HG02852 (cell line): ENCODE measurements around the gene PCP4L1.
A peak's percentile ranks its signal among the peaks of the same experiment; 100 is the strongest.
"Not testable (repeated sequence)": the region's sequence is repeated elsewhere in the genome, so short reads cannot be mapped to it uniquely, and the experiment has no call there.

ENCODE experiments used
- ATAC-seq: cut with Tn5 transposase; IDR thresholded peaks from one replicate; pipeline ENCODE4 v1.9.1; 2021; ENCODE audit warnings: mild to moderate bottlenecking, moderate library complexity; ENCODE audit not compliant: unreplicated experiment

PCP4L1 gene

DNA sequence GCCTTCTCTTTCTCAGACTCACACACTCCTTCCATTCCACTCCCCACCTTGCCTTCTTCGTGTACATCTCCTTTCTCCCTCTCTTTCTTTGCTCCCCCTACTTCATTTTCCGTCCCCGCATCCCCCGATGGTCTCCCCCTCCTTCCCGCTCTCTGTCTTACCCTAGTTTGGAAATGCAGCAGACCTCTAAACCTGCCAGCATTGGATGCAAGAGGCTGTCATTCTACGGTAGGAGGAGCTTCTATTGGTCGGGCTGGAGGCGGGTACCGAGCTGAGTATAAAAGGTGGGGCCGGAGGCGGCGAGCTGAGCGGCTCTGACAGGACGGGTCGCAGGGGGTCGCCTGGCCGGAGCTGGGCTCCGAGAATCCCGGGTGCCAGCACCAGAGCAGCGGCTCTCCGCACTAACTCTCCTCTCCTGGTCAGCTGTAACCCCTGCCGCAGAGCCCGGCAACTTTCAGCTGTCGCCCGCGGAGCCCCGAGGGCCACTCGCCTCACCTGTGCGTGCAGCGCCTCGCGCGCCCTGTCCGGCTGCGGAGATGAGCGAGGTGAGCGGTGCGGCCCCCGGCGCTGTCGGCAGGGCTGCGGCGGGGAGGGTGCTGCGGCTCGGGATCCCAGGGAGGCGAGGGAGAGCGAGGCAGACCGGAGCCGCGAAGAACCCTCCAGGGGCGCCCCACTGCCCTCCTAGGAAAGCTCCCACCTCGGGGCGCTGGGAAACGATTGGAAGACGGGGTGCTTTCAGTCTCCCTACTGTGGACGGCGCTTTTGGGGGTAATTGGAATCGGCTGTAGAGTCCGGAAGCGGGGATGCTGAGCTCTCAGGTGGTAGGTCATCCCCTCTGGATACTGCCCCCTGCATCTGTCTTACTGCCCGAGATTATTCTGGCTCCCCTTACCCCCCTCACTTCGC lies at the start of gene PCP4L1:
Gene PCP4L1, plus strand, starts transcription at position 307 of the 906 bp plus-strand sequence. Its CDS starts 230 bp downstream, at position 537.
- ATAC-seq: no peak

DNA sequence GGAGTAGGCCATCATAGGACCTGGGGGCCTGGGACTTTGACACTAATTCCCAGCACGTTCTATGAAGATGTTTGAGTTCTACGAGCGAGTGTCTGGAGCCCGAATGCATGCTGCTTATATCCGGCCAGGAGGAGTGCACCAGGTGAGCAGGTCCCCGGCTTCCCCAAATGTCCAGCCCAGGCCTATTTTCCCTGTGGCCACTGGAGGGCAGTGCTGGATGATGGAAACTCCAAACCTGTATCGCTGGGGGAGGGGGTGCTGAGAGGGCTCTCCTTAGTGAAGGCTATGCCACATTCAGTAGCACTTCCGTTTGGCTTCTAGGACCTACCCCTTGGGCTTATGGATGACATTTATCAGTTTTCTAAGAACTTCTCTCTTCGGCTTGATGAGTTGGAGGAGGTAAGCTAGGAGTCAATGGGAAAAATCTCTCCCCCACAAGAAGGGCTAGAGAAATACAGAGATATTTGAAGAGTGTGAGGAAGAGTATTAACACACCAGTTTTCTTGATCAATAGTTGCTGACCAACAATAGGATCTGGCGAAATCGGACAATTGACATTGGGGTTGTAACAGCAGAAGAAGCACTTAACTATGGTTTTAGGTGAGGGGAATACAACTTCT lies 48.6 kb upstream of the PCP4L1 start:
- no peak for ATAC-seq

GRCh38 chr1:161214369-161214768 lies 44.2 kb upstream of the PCP4L1 start:
- ATAC-seq: no peak

GRCh38 chr1:161215076-161215475 lies 43.5 kb upstream of the PCP4L1 start, which contains the start of gene FCER1G:
Gene FCER1G, plus strand, starts transcription at chr1:161215295. Its CDS starts 27 bp downstream, at chr1:161215322.
- ATAC-seq: no peak

- ATAC-seq: peak; percentile 90
Measured at GRCh38 chr1:161216945-161217712, 41.4 kb upstream of the PCP4L1 start.

- ATAC-seq: no peak
Measured at GRCh38 chr1:161217831-161218230, 40.7 kb upstream of the PCP4L1 start.

GRCh38 chr1:161218301-161219077 lies 40.1 kb upstream of the PCP4L1 start:
- no peak for ATAC-seq

- no peak for ATAC-seq
Measured at GRCh38 chr1:161219078-161219892, 39.3 kb upstream of the PCP4L1 start.

DNA sequence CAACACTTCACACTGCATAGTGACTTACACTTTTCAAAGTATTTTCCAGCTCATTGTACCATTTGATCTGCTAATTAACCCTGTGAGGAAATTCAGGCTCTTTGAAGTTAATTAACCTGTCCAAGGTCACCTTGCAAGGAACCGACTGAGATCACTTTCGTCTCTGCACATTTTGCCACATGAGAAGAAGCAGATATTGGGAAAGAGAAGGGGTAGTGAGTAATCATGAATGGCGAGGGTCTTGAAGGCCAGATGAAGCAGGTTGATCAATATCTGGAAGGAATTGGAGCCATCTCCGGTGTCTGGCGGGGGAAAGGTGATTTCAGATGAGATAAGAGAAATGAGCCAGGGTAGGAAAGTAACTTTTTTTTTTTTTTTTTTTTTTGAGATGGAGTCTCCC lies 38.5 kb upstream of the PCP4L1 start:
- ATAC-seq: no peak

DNA sequence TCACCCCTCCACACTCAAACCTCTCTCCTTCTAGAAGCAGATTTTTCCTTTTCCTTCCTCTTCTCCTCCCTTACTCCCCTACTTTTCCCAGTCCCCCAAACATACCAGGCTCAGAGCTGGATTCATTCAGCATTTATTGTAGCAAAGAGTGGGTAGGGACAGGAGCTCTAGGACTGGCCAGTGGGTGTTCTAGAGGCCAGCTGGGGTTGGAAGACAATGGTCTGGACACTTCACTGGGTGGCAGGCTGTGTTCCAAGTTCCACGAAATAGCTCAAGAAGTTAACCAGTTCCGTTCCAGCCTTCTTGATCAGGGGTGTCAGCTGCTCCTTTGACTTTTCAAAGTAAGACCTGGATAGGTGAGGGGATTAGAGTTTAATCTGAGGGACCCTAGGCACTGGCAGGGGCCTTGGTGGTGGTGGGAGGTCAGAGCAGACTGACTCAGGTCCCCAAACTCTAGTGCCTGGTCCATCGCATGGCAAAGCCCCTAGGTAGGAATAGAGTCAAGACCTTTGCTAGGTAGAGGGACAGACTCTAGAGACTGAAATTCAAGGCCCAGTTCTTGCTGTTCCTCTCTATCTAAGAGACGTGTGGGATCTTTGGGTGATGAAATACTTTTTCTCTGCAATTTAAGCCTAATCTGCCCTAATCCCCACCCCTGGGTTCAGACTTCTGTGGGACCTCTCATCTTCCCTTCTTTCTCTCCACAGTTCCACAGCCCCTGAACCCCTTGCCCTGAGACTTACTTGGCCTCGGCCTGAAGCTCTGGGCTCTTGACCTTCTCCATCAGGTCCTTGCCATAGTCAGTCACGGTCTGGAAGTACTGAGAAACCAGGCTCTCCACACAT lies 36.1 kb upstream of the PCP4L1 start:
- no peak for ATAC-seq

DNA sequence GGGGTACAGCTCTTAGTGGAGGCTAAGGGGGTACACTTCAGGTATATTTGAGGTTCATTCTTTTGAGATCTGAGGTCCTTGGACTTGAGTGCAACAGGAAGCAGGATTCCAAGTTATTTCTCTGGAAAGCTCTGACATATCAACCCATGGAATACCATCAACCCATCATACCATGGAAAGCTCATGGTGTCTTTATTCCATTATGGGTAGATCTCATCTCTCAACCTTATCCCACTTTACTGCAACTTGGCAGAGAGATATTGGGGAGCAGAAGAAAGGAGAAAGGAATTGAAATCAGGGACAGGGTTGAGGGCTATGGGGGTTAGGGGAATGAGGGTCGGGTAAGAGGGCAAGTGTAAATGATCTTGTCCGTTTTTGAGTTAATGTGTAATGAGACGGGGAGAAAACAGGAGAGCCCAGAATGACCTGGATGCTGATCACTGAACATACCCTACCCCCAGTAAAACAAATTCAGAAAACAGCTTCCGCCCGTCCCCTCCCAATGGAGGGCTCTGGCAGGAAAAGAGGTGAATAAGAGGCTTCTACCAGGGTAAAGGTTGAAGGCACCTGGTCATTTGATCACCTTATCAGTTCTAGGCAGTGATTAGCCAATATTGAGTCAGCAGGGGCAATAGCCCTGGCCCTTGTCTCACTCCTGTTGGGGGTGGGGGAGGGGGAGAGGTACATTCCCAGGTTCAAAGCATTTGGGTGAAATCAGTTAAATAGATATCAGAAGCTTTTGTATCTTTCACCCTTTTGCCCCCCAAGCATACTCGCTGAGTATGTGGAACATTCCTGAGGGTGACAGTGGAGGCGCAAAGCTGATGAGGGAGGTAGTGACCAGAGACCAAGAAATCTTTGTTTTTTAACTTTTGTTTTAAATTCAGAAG lies 34.5 kb upstream of the PCP4L1 start:
- no peak for ATAC-seq

- ATAC-seq: not testable (repeated sequence)
Measured at GRCh38 chr1:161224695-161225087, 33.9 kb upstream of the PCP4L1 start.

- no peak for ATAC-seq
Measured at GRCh38 chr1:161225178-161225533, 33.4 kb upstream of the PCP4L1 start.

- peak; percentile 97 for ATAC-seq
Measured at GRCh38 chr1:161225534-161226319, 32.8 kb upstream of the PCP4L1 start, which contains the start of gene TOMM40L. Gene TOMM40L, plus strand, starts transcription at chr1:161226060. Its CDS starts 430 bp downstream, at chr1:161226490.

DNA sequence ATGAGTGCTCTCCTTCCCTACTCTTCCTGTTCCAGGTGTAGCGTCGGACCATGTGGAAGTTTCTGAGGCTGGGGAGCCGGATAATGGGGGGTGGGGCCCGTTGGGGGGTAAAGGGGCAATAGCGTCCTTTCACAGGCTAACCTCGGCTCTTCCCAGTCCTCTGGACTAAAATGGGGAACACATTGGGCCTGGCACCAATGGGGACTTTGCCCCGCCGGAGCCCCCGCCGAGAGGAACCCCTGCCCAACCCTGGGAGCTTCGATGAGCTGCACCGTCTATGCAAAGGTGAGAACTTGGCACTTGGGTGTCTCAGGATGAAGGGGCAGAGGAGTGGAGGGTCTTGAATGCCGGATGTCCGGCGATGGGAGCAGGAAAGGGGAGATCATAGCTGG lies 32.2 kb upstream of the PCP4L1 start:
- no peak for ATAC-seq

GRCh38 chr1:161226759-161227158 lies 31.8 kb upstream of the PCP4L1 start:
- no peak for ATAC-seq
